D341Med (cell line): ENCODE data around the gene TBRG1.

Source experiments
- DNase-seq: peaks from one replicate; pipeline ENCODE4 v3.0.0; 2012; ENCODE audit warnings: low spot score

TBRG1 gene

GRCh38 chr11:124662106-124662505, 39.4 kb downstream of the TBRG1 start:
- no peak for DNase-seq

GRCh38 chr11:124663861-124664260, 41.2 kb downstream of the TBRG1 start:
- no peak for DNase-seq

GRCh38 chr11:124667601-124668000, 44.9 kb downstream of the TBRG1 start:
- DNase-seq: no peak

- peak; percentile 59 for DNase-seq
Measured at GRCh38 chr11:124669193-124669592, 46.5 kb downstream of the TBRG1 start.

- no peak for DNase-seq
Measured at GRCh38 chr11:124670732-124671131, 48.1 kb downstream of the TBRG1 start.

GRCh38 chr11:124672536-124673215, 50.0 kb downstream of the TBRG1 start:
- DNase-seq: no peak

GRCh38 chr11:124673333-124674167, 50.9 kb downstream of the TBRG1 start, which contains the start of the genes SIAE and SPA17:
TSS of gene SIAE (minus strand) at chr11:124673739. CDS start at chr11:124673708, 31 bp downstream.
TSS of gene SPA17 (plus strand) at chr11:124673904. CDS start at chr11:124675265, 1,361 bp downstream.
- peak; percentile 95 for DNase-seq

- DNase-seq: peak; percentile 37
Measured at GRCh38 chr11:124674168-124674517, 51.5 kb downstream of the TBRG1 start.

GRCh38 chr11:124674571-124674970, 51.9 kb downstream of the TBRG1 start:
- DNase-seq: no peak

GRCh38 chr11:124676386-124676785, 53.7 kb downstream of the TBRG1 start:
- no peak for DNase-seq

- no peak for DNase-seq
Measured at GRCh38 chr11:124678416-124678815, 55.8 kb downstream of the TBRG1 start.

- DNase-seq: no peak
Measured at GRCh38 chr11:124681421-124681820, 58.8 kb downstream of the TBRG1 start.

GRCh38 chr11:124682443-124682842, 59.8 kb downstream of the TBRG1 start:
- no peak for DNase-seq
